B cell (primary cell): ENCODE measurements around the gene DIS3L. TPM values are rescaled to one million over a fixed set of nuclear protein-coding genes. Genes with fewer than 3 reads are reported as not detected.

Experiments
- ATAC-seq: fragments of 200-7000 bp; cut with Tn5 transposase; one replicate; pipeline ENCODE4 v1.10.0; 2021; ENCODE audit warnings: low read depth, mild to moderate bottlenecking, moderate number of reproducible peaks, moderate library complexity
- CTCF ChIA-PET: fragments of 350-600 bp; sonication (Branson Sonifier 250); formaldehyde crosslinking; loops from one replicate; lab custom pipeline; 2021; ENCODE audit warnings: antibody characterized with exemption, inconsistent platforms; lab: Charles Lee
- POLR2A ChIA-PET: fragments of 350-600 bp; sonication (Branson Sonifier 250); formaldehyde crosslinking; loops from one replicate; lab custom pipeline; 2021; ENCODE audit warnings: antibody characterized with exemption; lab: Charles Lee
- DNase-seq: peaks from one replicate; pipeline ENCODE4 v3.0.0; 2013
- H2AFZ ChIP-seq: 2 replicates; pipeline ENCODE4 v1.6.1; 2012; ENCODE audit warnings: mild to moderate bottlenecking, low read depth, low read length; ENCODE audit not compliant: insufficient read depth, poor library complexity, severe bottlenecking
- H3K27ac ChIP-seq, 2 donors: 1 replicate in 1 of 2; 2 replicates in 1 of 2; pipeline ENCODE4 v1.5.1; 2012 to 2013; ENCODE audit warnings: low read length in 2 of 2, mild to moderate bottlenecking in 2 of 2, moderate library complexity in 1 of 2
- H3K27me3 ChIP-seq, 4 experiments: fragments of 200-600 bp in 1 of 4; sonication (generic) in 1 of 4; replicated peaks in 1 of 4; 1 replicate in 2 of 4; 2 replicates in 2 of 4; pipeline versions ENCODE4 v1.6.1 to v1.7.0; 2013 to 2016; ENCODE audit warnings: low read length in 3 of 4, mild to moderate bottlenecking in 2 of 4, mixed read lengths in 1 of 4, moderate library complexity in 1 of 4; ENCODE audit not compliant: insufficient read depth in 4 of 4, control insufficient read depth in 3 of 4; ENCODE audit errors: control extremely low read depth in 1 of 4
- H3K36me3 ChIP-seq, 2 experiments: replicated peaks in 1 of 2; 1 replicate in 1 of 2; 2 replicates in 1 of 2; pipeline versions ENCODE4 v1.6.1 to v1.7.1; 2013; ENCODE audit warnings: low read length in 1 of 2; ENCODE audit not compliant: insufficient read depth in 2 of 2, control insufficient read depth in 1 of 2; ENCODE audit errors: control extremely low read depth in 1 of 2, extremely low read depth in 1 of 2
- H3K4me1 ChIP-seq, 2 donors: fragments of 200-600 bp in 1 of 2; sonication (generic) in 1 of 2; 1 replicate in 1 of 2; 2 replicates in 1 of 2; pipeline versions ENCODE4 v1.5.1 to v1.6.1; 2013 to 2017; ENCODE audit warnings: low read length in 2 of 2; ENCODE audit not compliant: control insufficient read depth in 2 of 2, insufficient read depth in 2 of 2
- H3K4me2 ChIP-seq: replicated peaks from 2 replicates; pipeline ENCODE3; 2012; ENCODE audit warnings: mild to moderate bottlenecking, low read depth, low read length; ENCODE audit not compliant: poor library complexity, severe bottlenecking
- H3K4me3 ChIP-seq, 5 experiments: fragments of 200-600 bp in 1 of 5; sonication (generic) in 1 of 5; 1 replicate in 3 of 5; 2 replicates in 2 of 5; pipeline versions ENCODE4 v1.5.1 to v1.7.0; 2011 to 2016; ENCODE audit warnings: low read length in 4 of 5, mild to moderate bottlenecking in 4 of 5, low read depth in 2 of 5, control low read depth in 1 of 5, moderate library complexity in 1 of 5; ENCODE audit not compliant: insufficient read depth in 1 of 5; ENCODE audit errors: control extremely low read depth in 1 of 5, extremely low read depth in 1 of 5
- H3K79me2 ChIP-seq: fragments of 200-600 bp; sonication (generic); one replicate; pipeline ENCODE4 v1.6.0; 2016; ENCODE audit warnings: low read length; ENCODE audit not compliant: control insufficient read depth, insufficient read depth
- H3K9ac ChIP-seq: fragments of 200-600 bp; sonication (generic); 2 replicates; pipeline ENCODE4 v1.6.1; 2017; ENCODE audit warnings: mild to moderate bottlenecking, low read length, moderate library complexity
- H3K9me3 ChIP-seq, 3 donors: one replicate each; pipeline versions ENCODE4 v1.6.1 to v1.7.1; 2013; ENCODE audit warnings: low read length in 2 of 3; ENCODE audit not compliant: control insufficient read depth in 2 of 3, insufficient read depth in 1 of 3; ENCODE audit errors: control extremely low read depth in 1 of 3
- H4K20me1 ChIP-seq: 2 replicates; pipeline ENCODE4 v1.6.0; 2012; ENCODE audit warnings: mild to moderate bottlenecking, low read length; ENCODE audit not compliant: insufficient read depth, control insufficient read depth, poor library complexity, severe bottlenecking
- H3K27ac Mint-ChIP-seq: one replicate; pipeline ENCODE4 v1.8.0; 2021; ENCODE audit warnings: mixed read lengths
- H3K27me3 Mint-ChIP-seq: one replicate; pipeline ENCODE4 v1.8.0; 2021; ENCODE audit warnings: mixed read lengths
- H3K4me1 Mint-ChIP-seq: one replicate; pipeline ENCODE4 v1.8.0; 2021; ENCODE audit warnings: mixed read lengths
- H3K4me3 Mint-ChIP-seq: one replicate; pipeline ENCODE4 v1.8.0; 2021; ENCODE audit warnings: mixed read lengths
- H3K9me3 Mint-ChIP-seq: one replicate; pipeline ENCODE4 v1.8.0; 2022; ENCODE audit warnings: mixed read lengths; ENCODE audit not compliant: insufficient read depth
- EZH2 ChIP-seq: IDR thresholded peaks from 2 replicates; pipeline ENCODE4 v1.6.1; 2012; ENCODE audit warnings: borderline replicate concordance, low read depth, mild to moderate bottlenecking, moderate library complexity, low read length; ENCODE audit not compliant: insufficient read depth, poor library complexity, severe bottlenecking
- WGBS: methylation state at CpG from one replicate; pipeline ENCODE4 v1.1.5; 2013; ENCODE audit warnings: missing lambda C conversion rate; ENCODE audit not compliant: insufficient coverage; 5-methylcytosine and 5-hydroxymethylcytosine counted together
- intact Hi-C: fragments of 100-400 bp; cut with micrococcal nuclease; formaldehyde crosslinking; loops from one replicate; pipeline ENCODE4 v1.10.0; 2022
- polyA plus RNA-seq: library from polyadenylated mRNA; depleted of rRNA; stranded (reverse); fragments of >200 nt; gene quantifications from 2 replicates; pipeline ENCODE4 v1.2.3, GENCODE V29; 2012
- total RNA-seq, 2 donors: library from RNA; stranded (reverse); fragments of 120-200 nt in 1 of 2; gene quantifications; 1 replicate in 1 of 2; 2 replicates in 1 of 2; pipeline versions ENCODE4 v1.2.3 to v1.2.4, GENCODE V29; 2013 to 2022
- TF ChIP-seq, protein P1 (sequence below): fragments of 200-600 bp; IDR thresholded peaks from one replicate; pipeline ENCODE4 v1.8.0; 2022; ENCODE audit warnings: antibody characterized with exemption, mild to moderate bottlenecking

Gene DIS3L
- total and polyA plus RNA-seq, 2 donors (not counting 1 experiment from before 2014, with no cell fraction given) = 13.2 to 43.9 TPM

DNA sequence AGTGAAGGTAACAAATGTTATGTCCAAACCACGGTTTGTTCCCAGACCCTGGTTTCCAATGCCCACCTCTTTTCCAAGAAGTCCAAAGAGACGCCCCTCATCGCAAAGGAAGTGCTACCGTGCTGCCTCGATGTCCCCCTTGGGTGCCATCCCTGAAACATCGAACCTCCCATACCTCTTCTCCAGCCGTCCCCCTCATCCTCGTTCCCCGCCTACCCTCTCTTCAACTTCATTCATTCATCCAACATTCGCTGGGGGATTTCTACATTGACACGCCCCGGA lies 62.6 kb downstream of the DIS3L start:
- peaks cover 24% of the 10 kb centered on the region for H3K4me1 Mint-ChIP-seq
- Histone ChIP-seq H3K9me3 (peaks cover 0 to 6% (median 0%) of the 10 kb centered on the region in 3 donors), H3K27me3 (no peaks in the 10 kb centered on the region), H4K20me1 (no peaks in the 10 kb centered on the region), H3K36me3 (peaks cover 0 to 4% of the 10 kb centered on the region in 2 experiments), H3K4me2 (peak overlapping the region; percentile 83), H3K27ac (peak overlapping the region; percentile 58 to 71), H3K79me2 (no peaks in the 10 kb centered on the region), H3K4me3 (peak overlapping the region; percentile 35 to 89 (median 84)), H3K9ac (peak overlapping the region; percentile 78), H2AFZ (peak overlapping the region; percentile 89), H3K4me1 (peaks cover 11 to 28% of the 10 kb centered on the region in 2 donors)
- no peaks in the 10 kb centered on the region for H3K9me3 Mint-ChIP-seq
- peak overlapping the region; percentile 83 for H3K27ac Mint-ChIP-seq
- peak overlapping the region; percentile 91 for H3K4me3 Mint-ChIP-seq
- ChIA-PET CTCF (interaction anchor here (5.0 kb wide), 1 partner anchor 142 kb away, joined by 27 read pairs; the partner anchor contains the start of gene SNAPC5), POLR2A (interaction anchor here (0.7 to 1.6 kb wide), 3 partner anchors 32 to 1969 kb away, joined by 3 to 4 read pairs (median 3); no protein-coding TSS in a partner anchor)
- ATAC-seq = no peak
- H3K27me3 Mint-ChIP-seq = no peaks in the 10 kb centered on the region
- TF ChIP-seq, protein P1, sequence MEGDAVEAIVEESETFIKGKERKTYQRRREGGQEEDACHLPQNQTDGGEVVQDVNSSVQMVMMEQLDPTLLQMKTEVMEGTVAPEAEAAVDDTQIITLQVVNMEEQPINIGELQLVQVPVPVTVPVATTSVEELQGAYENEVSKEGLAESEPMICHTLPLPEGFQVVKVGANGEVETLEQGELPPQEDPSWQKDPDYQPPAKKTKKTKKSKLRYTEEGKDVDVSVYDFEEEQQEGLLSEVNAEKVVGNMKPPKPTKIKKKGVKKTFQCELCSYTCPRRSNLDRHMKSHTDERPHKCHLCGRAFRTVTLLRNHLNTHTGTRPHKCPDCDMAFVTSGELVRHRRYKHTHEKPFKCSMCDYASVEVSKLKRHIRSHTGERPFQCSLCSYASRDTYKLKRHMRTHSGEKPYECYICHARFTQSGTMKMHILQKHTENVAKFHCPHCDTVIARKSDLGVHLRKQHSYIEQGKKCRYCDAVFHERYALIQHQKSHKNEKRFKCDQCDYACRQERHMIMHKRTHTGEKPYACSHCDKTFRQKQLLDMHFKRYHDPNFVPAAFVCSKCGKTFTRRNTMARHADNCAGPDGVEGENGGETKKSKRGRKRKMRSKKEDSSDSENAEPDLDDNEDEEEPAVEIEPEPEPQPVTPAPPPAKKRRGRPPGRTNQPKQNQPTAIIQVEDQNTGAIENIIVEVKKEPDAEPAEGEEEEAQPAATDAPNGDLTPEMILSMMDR = no peak
- TF ChIP-seq EZH2 = no peak
- under 1% methylated on average over 12 of the region's 12 CpGs for WGBS
- intact Hi-C loops = loop anchor here (1.0 to 5.0 kb wide), 4 partner anchors 30 to 1696 kb away; partner anchors contain the start of genes MAP2K1, PIAS1, SNAPC5 and ZWILCH
- DNase-seq = no peak
